Measurements from ENCODE around the gene ACTRT1. TPM values are rescaled to one million over a fixed set of nuclear protein-coding genes. Genes with fewer than 3 reads are reported as not detected.

ACTRT1 gene
- not detected for total RNA-seq

GRCh38 chrX:128052303-128052702 is at the start of gene ACTRT1:
ACTRT1 (minus strand) TSS chrX:128052403; CDS start chrX:128052206, 197 bp downstream.
- no peak for DNase-seq

- no peak for DNase-seq
Observed at GRCh38 chrX:128078545-128078944, 26.3 kb upstream of the ACTRT1 start.

GRCh38 chrX:128057421-128057820 is 5.2 kb upstream of the ACTRT1 start:
- DNase-seq: no peak

GRCh38 chrX:128051526-128051925 is 677 bp downstream of the ACTRT1 start:
- DNase-seq: no peak

GRCh38 chrX:128035318-128035717 is 16.9 kb downstream of the ACTRT1 start:
- no peak for DNase-seq

GRCh38 chrX:128021566-128021965 is 30.6 kb downstream of the ACTRT1 start:
- no peak for DNase-seq

GRCh38 chrX:128020701-128021100 is 31.5 kb downstream of the ACTRT1 start:
- no peak for DNase-seq

GRCh38 chrX:128019218-128019617 is 33.0 kb downstream of the ACTRT1 start:
- no peak for DNase-seq

- DNase-seq: no peak
Observed at GRCh38 chrX:128012015-128012414, 40.2 kb downstream of the ACTRT1 start.

- no peak for DNase-seq
Observed at GRCh38 chrX:128007882-128008281, 44.3 kb downstream of the ACTRT1 start.
